Fibroblast of lung (primary cell): ENCODE measurements around the gene SH2D1B. TPM values are rescaled to one million over a fixed set of nuclear protein-coding genes. Genes with fewer than 3 reads are reported as not detected.
"Not testable (repeated sequence)": the region's sequence is repeated elsewhere in the genome, so short reads cannot be mapped to it uniquely, and the experiment has no call there.

Source experiments
- DNase-seq, 2 donors: peaks; one replicate each; pipeline versions ENCODE4 v3.0.0 to v3.0.0-alpha.2; 2010; ENCODE audit warnings: low read depth in 2 of 2
- H2AFZ ChIP-seq: 2 replicates; pipeline ENCODE4 v1.5.1; 2012; ENCODE audit warnings: low read length, control low read depth, inconsistent platforms
- H3K27ac ChIP-seq: 2 replicates; pipeline ENCODE4 v1.5.1; 2011; ENCODE audit warnings: low read length, control low read depth; ENCODE audit not compliant: insufficient read depth
- H3K27me3 ChIP-seq: 2 replicates; pipeline ENCODE4 v1.5.1; 2011; ENCODE audit warnings: mild to moderate bottlenecking, low read length; ENCODE audit not compliant: control insufficient read depth, insufficient read depth
- H3K36me3 ChIP-seq: 2 replicates; pipeline ENCODE4 v1.5.1; 2011; ENCODE audit warnings: low read length; ENCODE audit not compliant: control insufficient read depth, insufficient read depth
- H3K4me1 ChIP-seq: 2 replicates; pipeline ENCODE4 v1.5.1; 2011; ENCODE audit warnings: low read length; ENCODE audit not compliant: control insufficient read depth, insufficient read depth; ENCODE audit errors: extremely low read depth
- H3K4me2 ChIP-seq: 2 replicates; pipeline ENCODE4 v1.5.1; 2011; ENCODE audit warnings: low read length, control low read depth; ENCODE audit not compliant: insufficient read depth; ENCODE audit errors: extremely low read depth
- H3K4me3 ChIP-seq, 4 experiments: fragments of 200-600 bp in 1 of 4; sonication (generic) in 1 of 4; replicated peaks in 1 of 4; 2 replicates each; pipeline ENCODE4 v1.5.1; 2011 to 2016; ENCODE audit warnings: low read length in 4 of 4, low read depth in 3 of 4, mild to moderate bottlenecking in 3 of 4, control low read depth in 2 of 4, inconsistent platforms in 1 of 4, mixed read lengths in 1 of 4; ENCODE audit not compliant: insufficient read depth in 1 of 4; ENCODE audit errors: control extremely low read depth in 1 of 4
- H3K79me2 ChIP-seq: 2 replicates; pipeline ENCODE4 v1.5.1; 2012; ENCODE audit warnings: mild to moderate bottlenecking, low read length, inconsistent platforms; ENCODE audit not compliant: control insufficient read depth, insufficient read depth
- H3K9ac ChIP-seq: 2 replicates; pipeline ENCODE4 v1.5.1; 2011; ENCODE audit warnings: mild to moderate bottlenecking, low read length, control low read depth; ENCODE audit not compliant: insufficient read depth
- H3K9me3 ChIP-seq: 2 replicates; pipeline ENCODE4 v1.5.1; 2012; ENCODE audit warnings: low read depth, low read length; ENCODE audit not compliant: control insufficient read depth, insufficient read depth
- H4K20me1 ChIP-seq: 2 replicates; pipeline ENCODE4 v1.5.1; 2011; ENCODE audit warnings: low read length; ENCODE audit not compliant: control insufficient read depth, insufficient read depth; ENCODE audit errors: extremely low read depth
- EZH2 ChIP-seq: IDR thresholded peaks from 2 replicates; pipeline ENCODE4 v1.5.1; 2012; ENCODE audit warnings: low read length, control low read depth, mild to moderate bottlenecking; ENCODE audit errors: missing control alignments
- polyA plus RNA-seq, 2 donors: library from polyadenylated mRNA; depleted of rRNA in 1 of 2; stranded (reverse) in 1 of 2; unstranded in 1 of 2; fragments of >200 nt; gene quantifications; 2 replicates each; pipeline ENCODE4 v1.2.1, GENCODE V29; 2011 to 2012; ENCODE audit warnings: missing spikeins in 1 of 2
- total RNA-seq: library from RNA; depleted of rRNA; stranded (reverse); fragments of >200 nt; gene quantifications from 2 replicates; pipeline ENCODE4 v1.2.1, GENCODE V29; 2014
- TF ChIP-seq, protein P1 (sequence below), 2 donors: IDR thresholded peaks in 1 of 2; conservative IDR thresholded peaks in 1 of 2; 1 replicate in 1 of 2; 2 replicates in 1 of 2; pipeline ENCODE4 v1.5.1; 2011 to 2012; ENCODE audit warnings: low read length in 2 of 2, control low read depth in 1 of 2, inconsistent platforms in 1 of 2, low read depth in 1 of 2, mild to moderate bottlenecking in 1 of 2

The SH2D1B gene
- total and polyA plus RNA-seq, 2 donors (not counting 1 experiment from before 2014, with no cell fraction given) = not detected

- Histone ChIP-seq H3K36me3 (no peaks in the 10 kb centered on the region), H4K20me1 (no peaks in the 10 kb centered on the region), H3K79me2 (no peaks in the 10 kb centered on the region), H3K4me2 (no peak overlapping the region), H3K27me3 (peaks cover 9% of the 10 kb centered on the region), H2AFZ (no peak overlapping the region), H3K4me3 (no peak overlapping the region), H3K4me1 (no peaks in the 10 kb centered on the region), H3K27ac (no peak overlapping the region), H3K9me3 (no peaks in the 10 kb centered on the region), H3K9ac (no peak overlapping the region)
- DNase-seq = no peak
- TF ChIP-seq, protein P1, sequence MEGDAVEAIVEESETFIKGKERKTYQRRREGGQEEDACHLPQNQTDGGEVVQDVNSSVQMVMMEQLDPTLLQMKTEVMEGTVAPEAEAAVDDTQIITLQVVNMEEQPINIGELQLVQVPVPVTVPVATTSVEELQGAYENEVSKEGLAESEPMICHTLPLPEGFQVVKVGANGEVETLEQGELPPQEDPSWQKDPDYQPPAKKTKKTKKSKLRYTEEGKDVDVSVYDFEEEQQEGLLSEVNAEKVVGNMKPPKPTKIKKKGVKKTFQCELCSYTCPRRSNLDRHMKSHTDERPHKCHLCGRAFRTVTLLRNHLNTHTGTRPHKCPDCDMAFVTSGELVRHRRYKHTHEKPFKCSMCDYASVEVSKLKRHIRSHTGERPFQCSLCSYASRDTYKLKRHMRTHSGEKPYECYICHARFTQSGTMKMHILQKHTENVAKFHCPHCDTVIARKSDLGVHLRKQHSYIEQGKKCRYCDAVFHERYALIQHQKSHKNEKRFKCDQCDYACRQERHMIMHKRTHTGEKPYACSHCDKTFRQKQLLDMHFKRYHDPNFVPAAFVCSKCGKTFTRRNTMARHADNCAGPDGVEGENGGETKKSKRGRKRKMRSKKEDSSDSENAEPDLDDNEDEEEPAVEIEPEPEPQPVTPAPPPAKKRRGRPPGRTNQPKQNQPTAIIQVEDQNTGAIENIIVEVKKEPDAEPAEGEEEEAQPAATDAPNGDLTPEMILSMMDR (conservative IDR thresholded peaks at IDR 0.05 in 1 of 2, IDR thresholded peaks at IDR 0.05 in 1 of 2; ENCODE audit: low read depth in 1 of 2, low read length in 2 of 2) = no peak
- TF ChIP-seq EZH2 = no peak
Observed at GRCh38 chr1:162446946-162447345, 35.0 kb upstream of the SH2D1B start.

DNA sequence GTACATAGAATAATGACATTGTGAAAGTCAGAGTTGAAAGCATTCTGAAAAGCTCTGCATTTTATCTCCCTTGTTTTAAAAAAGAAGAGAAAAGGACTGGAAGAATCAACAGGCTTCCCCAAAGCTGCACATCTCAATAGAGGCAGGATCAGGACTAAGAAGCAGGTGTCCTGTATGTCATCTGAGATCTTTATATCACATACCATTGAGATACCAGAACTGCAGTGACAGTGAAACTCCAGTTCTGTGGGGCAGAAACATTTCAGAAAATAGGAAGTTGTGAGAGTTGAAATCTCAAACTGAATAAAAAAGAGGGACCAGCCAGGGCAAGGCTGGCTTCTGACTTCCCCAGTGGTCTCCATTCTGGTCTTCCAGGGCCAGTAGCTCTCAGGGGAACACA, 33.0 kb upstream of the SH2D1B start:
- Histone ChIP-seq H3K79me2 (no peaks in the 10 kb centered on the region), H4K20me1 (no peaks in the 10 kb centered on the region), H3K4me3 (no peak overlapping the region), H3K36me3 (no peaks in the 10 kb centered on the region), H3K4me1 (no peaks in the 10 kb centered on the region), H3K9me3 (no peaks in the 10 kb centered on the region), H3K27me3 (peaks cover 15% of the 10 kb centered on the region), H3K27ac (no peak overlapping the region), H3K4me2 (no peak overlapping the region), H2AFZ (no peak overlapping the region), H3K9ac (no peak overlapping the region)
- no peak for DNase-seq
- TF ChIP-seq EZH2 = no peak
- TF ChIP-seq, protein P1 (conservative IDR thresholded peaks at IDR 0.05 in 1 of 2, IDR thresholded peaks at IDR 0.05 in 1 of 2; ENCODE audit: low read depth in 1 of 2, low read length in 2 of 2) = no peak

- not testable (repeated sequence) for H3K79me2 ChIP-seq, H3K4me3 ChIP-seq, DNase-seq, H3K4me2 ChIP-seq, H3K4me1 ChIP-seq, H3K27me3 ChIP-seq, H2AFZ ChIP-seq, H3K9me3 ChIP-seq, H4K20me1 ChIP-seq, H3K9ac ChIP-seq, H3K27ac ChIP-seq, H3K36me3 ChIP-seq
Observed at GRCh38 chr1:162432977-162433713, 21.2 kb upstream of the SH2D1B start.
